ENCODE data around the gene ANKS6. TPM values are rescaled to one million over a fixed set of nuclear protein-coding genes. Genes with fewer than 3 reads are reported as not detected.

The ANKS6 gene
- total and polyA plus RNA-seq, 2 donors, result 5.6 to 11.6 TPM

- no peaks in the 10 kb centered on the region for H3K9me3 ChIP-seq (ENCODE audit: control insufficient read depth in 2 of 2, insufficient read depth in 1 of 2, low read length in 1 of 2)
- peaks cover 0 to 6% of the 10 kb centered on the region in 2 donors for H3K36me3 ChIP-seq (ENCODE audit: control insufficient read depth in 2 of 2, insufficient read depth in 2 of 2, low read length in 1 of 2)
- no peaks in the 10 kb centered on the region for H3K27me3 ChIP-seq (ENCODE audit: control insufficient read depth in 2 of 2, insufficient read depth in 1 of 2, low read length in 1 of 2)
- no peaks in the 10 kb centered on the region for H3K4me1 ChIP-seq (ENCODE audit: control insufficient read depth in 2 of 2, insufficient read depth in 2 of 2, low read length in 2 of 2)
- WGBS, result 92% methylated on average over 8 of the region's 8 CpGs
- H3K4me3 ChIP-seq (ENCODE audit: low read length in 2 of 2), result no peak overlapping the region
- H3K27ac ChIP-seq (ENCODE audit: low read depth in 1 of 2, low read length in 1 of 2), result no peak overlapping the region
- no peak for DNase-seq (ENCODE audit: low read depth in 6 of 9, low spot score in 9 of 9)
Measured at GRCh38 chr9:98740226-98740881, 56.0 kb downstream of the ANKS6 start.

- WGBS, result 98% methylated on average over 3 of the region's 3 CpGs
- no peak overlapping the region for H3K27ac ChIP-seq (ENCODE audit: low read depth in 1 of 2, low read length in 1 of 2)
- H3K27me3 ChIP-seq (ENCODE audit: control insufficient read depth in 2 of 2, insufficient read depth in 1 of 2, low read length in 1 of 2), result no peaks in the 10 kb centered on the region
- H3K36me3 ChIP-seq (ENCODE audit: control insufficient read depth in 2 of 2, insufficient read depth in 2 of 2, low read length in 1 of 2), result peaks cover 0 to 6% of the 10 kb centered on the region in 2 donors
- no peaks in the 10 kb centered on the region for H3K4me1 ChIP-seq (ENCODE audit: control insufficient read depth in 2 of 2, insufficient read depth in 2 of 2, low read length in 2 of 2)
- H3K4me3 ChIP-seq (ENCODE audit: low read length in 2 of 2), result no peak overlapping the region
- no peak for DNase-seq (ENCODE audit: low read depth in 6 of 9, low spot score in 9 of 9)
- no peaks in the 10 kb centered on the region for H3K9me3 ChIP-seq (ENCODE audit: control insufficient read depth in 2 of 2, insufficient read depth in 1 of 2, low read length in 1 of 2)
Measured at GRCh38 chr9:98738741-98739140, 57.6 kb downstream of the ANKS6 start.

DNA sequence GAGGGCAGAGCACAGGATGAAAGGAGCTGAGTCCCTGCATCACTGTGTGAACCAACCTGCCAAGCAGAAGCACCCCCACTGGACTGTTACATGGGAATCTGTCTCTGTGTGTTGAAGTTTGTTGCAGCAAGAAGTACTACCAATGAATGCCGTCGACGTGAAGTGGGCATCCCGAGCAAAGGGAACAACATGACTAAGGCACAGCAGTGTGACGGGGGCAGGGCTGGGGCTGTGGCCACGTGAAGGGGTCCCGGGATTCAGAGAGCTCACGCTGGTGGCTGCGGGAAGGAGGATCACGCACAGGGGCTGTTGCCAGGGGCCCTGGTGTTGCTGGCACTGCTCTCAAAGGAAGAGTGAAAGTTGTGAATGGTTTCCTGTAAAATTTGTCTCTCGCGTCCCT is 60.1 kb downstream of the ANKS6 start:
- Histone ChIP-seq H3K36me3 (ENCODE audit: control insufficient read depth in 2 of 2, insufficient read depth in 2 of 2, low read length in 1 of 2) (peaks cover 0 to 6% of the 10 kb centered on the region in 2 donors), H3K4me3 (ENCODE audit: low read length in 2 of 2) (no peak overlapping the region), H3K27me3 (ENCODE audit: control insufficient read depth in 2 of 2, insufficient read depth in 1 of 2, low read length in 1 of 2) (no peaks in the 10 kb centered on the region), H3K27ac (ENCODE audit: low read depth in 1 of 2, low read length in 1 of 2) (no peak overlapping the region), H3K9me3 (ENCODE audit: control insufficient read depth in 2 of 2, insufficient read depth in 1 of 2, low read length in 1 of 2) (no peaks in the 10 kb centered on the region), H3K4me1 (ENCODE audit: control insufficient read depth in 2 of 2, insufficient read depth in 2 of 2, low read length in 2 of 2) (no peaks in the 10 kb centered on the region)
- DNase-seq (ENCODE audit: low read depth in 6 of 9, low spot score in 9 of 9), result no peak
- 97% methylated on average over 12 of the region's 12 CpGs for WGBS

DNA sequence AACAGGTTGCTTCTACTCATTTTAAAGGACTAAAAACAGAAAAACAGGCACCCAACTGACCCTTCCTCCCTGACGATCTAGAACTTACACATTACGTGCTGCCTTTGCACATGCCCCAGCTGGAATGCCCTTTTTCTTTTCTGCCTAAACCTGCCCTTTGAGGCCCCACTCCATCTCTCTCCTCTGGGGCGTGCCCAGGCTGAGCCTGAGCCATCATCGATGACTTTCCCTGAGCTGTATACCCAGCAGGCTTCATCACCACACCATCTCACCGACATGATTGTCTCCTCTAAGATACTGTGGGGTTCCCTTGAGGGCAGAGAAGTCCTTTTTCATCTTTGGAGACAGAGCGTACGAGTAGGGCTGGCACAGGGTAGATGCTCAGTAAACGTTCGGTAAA is 63.6 kb downstream of the ANKS6 start:
- Histone ChIP-seq H3K36me3 (ENCODE audit: control insufficient read depth in 2 of 2, insufficient read depth in 2 of 2, low read length in 1 of 2) (peaks cover 0 to 6% of the 10 kb centered on the region in 2 donors), H3K27me3 (ENCODE audit: control insufficient read depth in 2 of 2, insufficient read depth in 1 of 2, low read length in 1 of 2) (no peaks in the 10 kb centered on the region), H3K4me3 (ENCODE audit: low read length in 2 of 2) (no peak overlapping the region), H3K27ac (ENCODE audit: low read depth in 1 of 2, low read length in 1 of 2) (no peak overlapping the region), H3K9me3 (ENCODE audit: control insufficient read depth in 2 of 2, insufficient read depth in 1 of 2, low read length in 1 of 2) (no peaks in the 10 kb centered on the region), H3K4me1 (ENCODE audit: control insufficient read depth in 2 of 2, insufficient read depth in 2 of 2, low read length in 2 of 2) (no peaks in the 10 kb centered on the region)
- WGBS, result 96% methylated on average over 9 of the region's 9 CpGs
- DNase-seq (ENCODE audit: low read depth in 6 of 9, low spot score in 9 of 9), result no peak

DNA sequence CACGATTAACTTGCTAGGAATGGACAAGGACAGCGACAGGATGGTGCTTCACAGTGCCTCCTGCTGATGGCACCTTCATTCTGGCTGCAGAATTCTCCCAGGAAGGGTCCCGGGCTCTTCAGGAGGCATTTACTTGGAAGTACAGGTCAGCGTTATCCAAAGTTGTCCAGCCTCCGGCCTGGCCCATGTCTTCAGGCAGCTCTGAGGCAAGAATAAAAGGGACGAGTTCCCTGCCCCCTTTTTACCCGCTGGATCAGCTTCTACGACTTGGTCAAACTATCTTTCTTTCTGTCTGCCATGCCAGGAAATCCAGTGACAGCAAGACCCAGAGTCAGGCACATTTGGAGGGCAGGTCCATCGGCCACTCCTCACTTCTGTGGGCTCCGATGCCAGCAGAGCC is 64.3 kb downstream of the ANKS6 start:
- H3K27me3 ChIP-seq (ENCODE audit: control insufficient read depth in 2 of 2, insufficient read depth in 1 of 2, low read length in 1 of 2), result no peaks in the 10 kb centered on the region
- no peaks in the 10 kb centered on the region for H3K4me1 ChIP-seq (ENCODE audit: control insufficient read depth in 2 of 2, insufficient read depth in 2 of 2, low read length in 2 of 2)
- peaks cover 0 to 6% of the 10 kb centered on the region in 2 donors for H3K36me3 ChIP-seq (ENCODE audit: control insufficient read depth in 2 of 2, insufficient read depth in 2 of 2, low read length in 1 of 2)
- no peak for DNase-seq (ENCODE audit: low read depth in 6 of 9, low spot score in 9 of 9)
- H3K9me3 ChIP-seq (ENCODE audit: control insufficient read depth in 2 of 2, insufficient read depth in 1 of 2, low read length in 1 of 2), result no peaks in the 10 kb centered on the region
- no peak overlapping the region for H3K27ac ChIP-seq (ENCODE audit: low read depth in 1 of 2, low read length in 1 of 2)
- H3K4me3 ChIP-seq (ENCODE audit: low read length in 2 of 2), result no peak overlapping the region
- 95% methylated on average over 10 of the region's 10 CpGs for WGBS

DNA sequence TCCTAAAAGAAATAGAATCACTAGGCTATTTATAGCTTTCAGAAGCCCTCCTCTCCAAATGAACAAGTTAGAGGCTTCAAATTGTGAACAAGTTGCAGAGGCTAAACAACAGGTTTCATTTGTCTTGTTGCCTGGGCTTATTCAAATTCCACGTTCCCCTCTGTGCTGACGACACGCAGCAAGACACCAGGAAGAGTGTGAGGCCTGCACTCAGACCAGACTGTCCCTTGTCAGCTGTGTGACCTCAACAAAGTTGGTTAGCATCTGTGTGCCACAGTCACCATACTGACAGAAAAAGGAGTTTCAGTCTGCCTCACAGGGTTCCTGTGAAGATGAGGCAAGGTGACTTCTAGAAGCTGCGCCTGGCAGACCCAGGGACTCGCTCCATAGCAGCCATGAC is 65.5 kb downstream of the ANKS6 start:
- no peak for DNase-seq (ENCODE audit: low read depth in 6 of 9, low spot score in 9 of 9)

DNA sequence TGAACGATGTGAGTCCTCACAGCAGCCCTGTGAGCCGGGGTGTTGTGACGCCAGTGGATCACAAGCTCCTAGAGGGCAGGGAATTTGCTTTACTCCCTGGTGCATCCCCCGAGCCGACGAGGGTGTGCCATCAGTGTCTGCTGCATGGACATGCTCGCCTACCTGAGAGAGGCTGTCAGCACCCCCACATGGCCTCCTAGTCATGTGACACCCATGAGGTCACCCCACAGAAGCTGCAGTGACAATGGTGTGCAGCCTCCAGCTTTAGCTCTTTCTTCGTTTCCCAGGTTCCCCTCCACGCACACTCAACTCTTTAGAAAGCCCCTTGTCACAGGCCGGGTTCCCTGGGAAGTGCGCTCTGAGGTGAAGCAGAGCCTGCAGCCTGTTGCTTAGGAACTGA is 67.9 kb downstream of the ANKS6 start:
- H3K4me1 ChIP-seq (ENCODE audit: control insufficient read depth in 2 of 2, insufficient read depth in 2 of 2, low read length in 2 of 2), result no peaks in the 10 kb centered on the region
- H3K36me3 ChIP-seq (ENCODE audit: control insufficient read depth in 2 of 2, insufficient read depth in 2 of 2, low read length in 1 of 2), result no peaks in the 10 kb centered on the region
- H3K27me3 ChIP-seq (ENCODE audit: control insufficient read depth in 2 of 2, insufficient read depth in 1 of 2, low read length in 1 of 2), result peaks cover 0 to 4% of the 10 kb centered on the region in 2 donors
- WGBS, result 91% methylated on average over 11 of the region's 11 CpGs
- no peak overlapping the region for H3K4me3 ChIP-seq (ENCODE audit: low read length in 2 of 2)
- no peak overlapping the region for H3K27ac ChIP-seq (ENCODE audit: low read depth in 1 of 2, low read length in 1 of 2)
- no peak for DNase-seq (ENCODE audit: low read depth in 6 of 9, low spot score in 9 of 9)
- no peaks in the 10 kb centered on the region for H3K9me3 ChIP-seq (ENCODE audit: control insufficient read depth in 2 of 2, insufficient read depth in 1 of 2, low read length in 1 of 2)

More for the DNA sequence above, 65.5 kb downstream of the ANKS6 start:
- WGBS, result 96% methylated on average over 5 of the region's 5 CpGs
- Histone ChIP-seq H3K4me3 (ENCODE audit: low read length in 2 of 2) (no peak overlapping the region), H3K27ac (ENCODE audit: low read depth in 1 of 2, low read length in 1 of 2) (no peak overlapping the region), H3K36me3 (ENCODE audit: control insufficient read depth in 2 of 2, insufficient read depth in 2 of 2, low read length in 1 of 2) (peaks cover 0 to 4% of the 10 kb centered on the region in 2 donors), H3K27me3 (ENCODE audit: control insufficient read depth in 2 of 2, insufficient read depth in 1 of 2, low read length in 1 of 2) (no peaks in the 10 kb centered on the region), H3K4me1 (ENCODE audit: control insufficient read depth in 2 of 2, insufficient read depth in 2 of 2, low read length in 2 of 2) (no peaks in the 10 kb centered on the region), H3K9me3 (ENCODE audit: control insufficient read depth in 2 of 2, insufficient read depth in 1 of 2, low read length in 1 of 2) (no peaks in the 10 kb centered on the region)

DNA sequence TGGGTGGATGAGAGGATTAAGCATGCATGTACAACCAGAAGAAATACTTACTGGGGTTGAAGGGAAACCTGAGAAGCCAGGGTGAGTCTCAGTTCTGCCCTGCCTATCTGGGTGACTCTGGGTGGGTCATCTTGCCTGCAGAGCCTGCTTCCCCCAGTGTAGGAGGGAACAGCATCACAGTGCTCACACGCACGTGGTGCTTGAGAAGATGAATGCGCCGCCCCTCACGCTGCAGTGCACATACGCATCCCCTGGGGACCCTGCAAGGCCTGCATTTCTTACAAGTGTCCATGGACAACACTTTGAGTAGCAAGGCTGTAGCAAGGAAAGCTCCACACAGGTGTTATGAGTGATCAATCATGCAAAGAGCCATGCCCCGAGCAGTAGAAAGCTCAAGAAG is 68.9 kb downstream of the ANKS6 start:
- H3K9me3 ChIP-seq (ENCODE audit: control insufficient read depth in 2 of 2, insufficient read depth in 1 of 2, low read length in 1 of 2), result no peaks in the 10 kb centered on the region
- H3K36me3 ChIP-seq (ENCODE audit: control insufficient read depth in 2 of 2, insufficient read depth in 2 of 2, low read length in 1 of 2), result no peaks in the 10 kb centered on the region
- no peaks in the 10 kb centered on the region for H3K4me1 ChIP-seq (ENCODE audit: control insufficient read depth in 2 of 2, insufficient read depth in 2 of 2, low read length in 2 of 2)
- no peak overlapping the region for H3K27ac ChIP-seq (ENCODE audit: low read depth in 1 of 2, low read length in 1 of 2)
- peaks cover 0 to 4% of the 10 kb centered on the region in 2 donors for H3K27me3 ChIP-seq (ENCODE audit: control insufficient read depth in 2 of 2, insufficient read depth in 1 of 2, low read length in 1 of 2)
- 78% methylated on average over 7 of the region's 7 CpGs for WGBS
- no peak overlapping the region for H3K4me3 ChIP-seq (ENCODE audit: low read length in 2 of 2)
- DNase-seq (ENCODE audit: low read depth in 6 of 9, low spot score in 9 of 9), result no peak

DNA sequence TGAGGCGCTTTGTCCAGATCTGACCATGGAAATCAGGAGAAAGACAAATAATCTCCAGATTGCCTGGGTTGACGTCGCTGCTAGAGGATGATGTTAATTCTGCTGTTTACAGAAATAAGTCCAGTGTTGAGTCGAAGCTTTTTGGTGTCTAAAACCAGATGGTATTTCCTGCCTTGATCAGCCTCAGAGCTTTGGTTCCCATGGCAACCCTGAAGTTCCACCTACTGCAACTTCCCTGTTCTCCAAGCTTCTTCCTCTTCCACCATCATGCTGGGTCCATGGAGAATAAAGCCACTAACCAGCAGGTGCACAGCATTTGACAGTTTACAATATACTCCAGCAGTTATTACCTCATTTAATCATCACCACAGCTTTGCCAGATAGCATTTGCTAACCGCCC is 69.6 kb downstream of the ANKS6 start:
- H3K9me3 ChIP-seq (ENCODE audit: control insufficient read depth in 2 of 2, insufficient read depth in 1 of 2, low read length in 1 of 2), result no peaks in the 10 kb centered on the region
- no peak overlapping the region for H3K4me3 ChIP-seq (ENCODE audit: low read length in 2 of 2)
- H3K36me3 ChIP-seq (ENCODE audit: control insufficient read depth in 2 of 2, insufficient read depth in 2 of 2, low read length in 1 of 2), result no peaks in the 10 kb centered on the region
- peaks cover 0 to 4% of the 10 kb centered on the region in 2 donors for H3K27me3 ChIP-seq (ENCODE audit: control insufficient read depth in 2 of 2, insufficient read depth in 1 of 2, low read length in 1 of 2)
- H3K27ac ChIP-seq (ENCODE audit: low read depth in 1 of 2, low read length in 1 of 2), result no peak overlapping the region
- 54% methylated on average over 5 of the region's 5 CpGs for WGBS
- H3K4me1 ChIP-seq (ENCODE audit: control insufficient read depth in 2 of 2, insufficient read depth in 2 of 2, low read length in 2 of 2), result no peaks in the 10 kb centered on the region
- peak in 1 of 9 donors; percentile 13 for DNase-seq (ENCODE audit: low read depth in 6 of 9, low spot score in 9 of 9)

All from thymus (tissue), 11 donors.